B cell (primary cell): Measurements from ENCODE around the gene JAKMIP2. TPM values are rescaled to one million over a fixed set of nuclear protein-coding genes. Genes with fewer than 3 reads are reported as not detected.

Source experiments
- ATAC-seq: fragments of 200-7000 bp; cut with Tn5 transposase; one replicate; pipeline ENCODE4 v1.10.0; 2021; ENCODE audit warnings: low read depth, mild to moderate bottlenecking, moderate number of reproducible peaks, moderate library complexity
- CTCF ChIA-PET: fragments of 350-600 bp; sonication (Branson Sonifier 250); formaldehyde crosslinking; loops from one replicate; lab custom pipeline; 2021; ENCODE audit warnings: antibody characterized with exemption, inconsistent platforms; lab: Charles Lee
- POLR2A ChIA-PET: fragments of 350-600 bp; sonication (Branson Sonifier 250); formaldehyde crosslinking; loops from one replicate; lab custom pipeline; 2021; ENCODE audit warnings: antibody characterized with exemption; lab: Charles Lee
- DNase-seq: peaks from one replicate; pipeline ENCODE4 v3.0.0; 2013
- H2AFZ ChIP-seq: 2 replicates; pipeline ENCODE4 v1.6.1; 2012; ENCODE audit warnings: mild to moderate bottlenecking, low read depth, low read length; ENCODE audit not compliant: insufficient read depth, poor library complexity, severe bottlenecking
- H3K27ac ChIP-seq, 2 donors: 1 replicate in 1 of 2; 2 replicates in 1 of 2; pipeline ENCODE4 v1.5.1; 2012 to 2013; ENCODE audit warnings: low read length in 2 of 2, mild to moderate bottlenecking in 2 of 2, moderate library complexity in 1 of 2
- H3K27me3 ChIP-seq, 4 experiments: fragments of 200-600 bp in 1 of 4; sonication (generic) in 1 of 4; replicated peaks in 1 of 4; 1 replicate in 2 of 4; 2 replicates in 2 of 4; pipeline versions ENCODE4 v1.6.1 to v1.7.0; 2013 to 2016; ENCODE audit warnings: low read length in 3 of 4, mild to moderate bottlenecking in 2 of 4, mixed read lengths in 1 of 4, moderate library complexity in 1 of 4; ENCODE audit not compliant: insufficient read depth in 4 of 4, control insufficient read depth in 3 of 4; ENCODE audit errors: control extremely low read depth in 1 of 4
- H3K36me3 ChIP-seq, 2 experiments: replicated peaks in 1 of 2; 1 replicate in 1 of 2; 2 replicates in 1 of 2; pipeline versions ENCODE4 v1.6.1 to v1.7.1; 2013; ENCODE audit warnings: low read length in 1 of 2; ENCODE audit not compliant: insufficient read depth in 2 of 2, control insufficient read depth in 1 of 2; ENCODE audit errors: control extremely low read depth in 1 of 2, extremely low read depth in 1 of 2
- H3K4me1 ChIP-seq, 2 donors: fragments of 200-600 bp in 1 of 2; sonication (generic) in 1 of 2; 1 replicate in 1 of 2; 2 replicates in 1 of 2; pipeline versions ENCODE4 v1.5.1 to v1.6.1; 2013 to 2017; ENCODE audit warnings: low read length in 2 of 2; ENCODE audit not compliant: control insufficient read depth in 2 of 2, insufficient read depth in 2 of 2
- H3K4me2 ChIP-seq: replicated peaks from 2 replicates; pipeline ENCODE3; 2012; ENCODE audit warnings: mild to moderate bottlenecking, low read depth, low read length; ENCODE audit not compliant: poor library complexity, severe bottlenecking
- H3K4me3 ChIP-seq, 5 experiments: fragments of 200-600 bp in 1 of 5; sonication (generic) in 1 of 5; 1 replicate in 3 of 5; 2 replicates in 2 of 5; pipeline versions ENCODE4 v1.5.1 to v1.7.0; 2011 to 2016; ENCODE audit warnings: low read length in 4 of 5, mild to moderate bottlenecking in 4 of 5, low read depth in 2 of 5, control low read depth in 1 of 5, moderate library complexity in 1 of 5; ENCODE audit not compliant: insufficient read depth in 1 of 5; ENCODE audit errors: control extremely low read depth in 1 of 5, extremely low read depth in 1 of 5
- H3K79me2 ChIP-seq: fragments of 200-600 bp; sonication (generic); one replicate; pipeline ENCODE4 v1.6.0; 2016; ENCODE audit warnings: low read length; ENCODE audit not compliant: control insufficient read depth, insufficient read depth
- H3K9ac ChIP-seq: fragments of 200-600 bp; sonication (generic); 2 replicates; pipeline ENCODE4 v1.6.1; 2017; ENCODE audit warnings: mild to moderate bottlenecking, low read length, moderate library complexity
- H3K9me3 ChIP-seq, 3 donors: one replicate each; pipeline versions ENCODE4 v1.6.1 to v1.7.1; 2013; ENCODE audit warnings: low read length in 2 of 3; ENCODE audit not compliant: control insufficient read depth in 2 of 3, insufficient read depth in 1 of 3; ENCODE audit errors: control extremely low read depth in 1 of 3
- H4K20me1 ChIP-seq: 2 replicates; pipeline ENCODE4 v1.6.0; 2012; ENCODE audit warnings: mild to moderate bottlenecking, low read length; ENCODE audit not compliant: insufficient read depth, control insufficient read depth, poor library complexity, severe bottlenecking
- H3K27ac Mint-ChIP-seq: one replicate; pipeline ENCODE4 v1.8.0; 2021; ENCODE audit warnings: mixed read lengths
- H3K27me3 Mint-ChIP-seq: one replicate; pipeline ENCODE4 v1.8.0; 2021; ENCODE audit warnings: mixed read lengths
- H3K4me1 Mint-ChIP-seq: one replicate; pipeline ENCODE4 v1.8.0; 2021; ENCODE audit warnings: mixed read lengths
- H3K4me3 Mint-ChIP-seq: one replicate; pipeline ENCODE4 v1.8.0; 2021; ENCODE audit warnings: mixed read lengths
- H3K9me3 Mint-ChIP-seq: one replicate; pipeline ENCODE4 v1.8.0; 2022; ENCODE audit warnings: mixed read lengths; ENCODE audit not compliant: insufficient read depth
- CTCF ChIP-seq: fragments of 200-600 bp; IDR thresholded peaks from one replicate; pipeline ENCODE4 v1.8.0; 2022; ENCODE audit warnings: antibody characterized with exemption, mild to moderate bottlenecking
- EZH2 ChIP-seq: IDR thresholded peaks from 2 replicates; pipeline ENCODE4 v1.6.1; 2012; ENCODE audit warnings: borderline replicate concordance, low read depth, mild to moderate bottlenecking, moderate library complexity, low read length; ENCODE audit not compliant: insufficient read depth, poor library complexity, severe bottlenecking
- WGBS: methylation state at CpG from one replicate; pipeline ENCODE4 v1.1.5; 2013; ENCODE audit warnings: missing lambda C conversion rate; ENCODE audit not compliant: insufficient coverage; 5-methylcytosine and 5-hydroxymethylcytosine counted together
- intact Hi-C: fragments of 100-400 bp; cut with micrococcal nuclease; formaldehyde crosslinking; loops from one replicate; pipeline ENCODE4 v1.10.0; 2022
- polyA plus RNA-seq: library from polyadenylated mRNA; depleted of rRNA; stranded (reverse); fragments of >200 nt; gene quantifications from 2 replicates; pipeline ENCODE4 v1.2.3, GENCODE V29; 2012
- total RNA-seq, 2 donors: library from RNA; stranded (reverse); fragments of 120-200 nt in 1 of 2; gene quantifications; 1 replicate in 1 of 2; 2 replicates in 1 of 2; pipeline versions ENCODE4 v1.2.3 to v1.2.4, GENCODE V29; 2013 to 2022

JAKMIP2 gene
- total and polyA plus RNA-seq, 2 donors (not counting 1 experiment from before 2014, with no cell fraction given), result 0.24 to 4.1 TPM

GRCh38 chr5:147686421-147686820, 96.1 kb downstream of the JAKMIP2 start:
- H3K9me3 ChIP-seq, result no peaks in the 10 kb centered on the region
- no peak for DNase-seq
- Mint-ChIP-seq H3K9me3 (no peaks in the 10 kb centered on the region), H3K27ac (no peak overlapping the region), H3K4me3 (no peak overlapping the region), H3K4me1 (no peaks in the 10 kb centered on the region), H3K27me3 (no peaks in the 10 kb centered on the region)
- H3K79me2 ChIP-seq, result no peaks in the 10 kb centered on the region
- no peak for ATAC-seq
- no peaks in the 10 kb centered on the region for H3K4me1 ChIP-seq
- intact Hi-C loops, result no loop called here
- H4K20me1 ChIP-seq, result no peaks in the 10 kb centered on the region
- H3K27ac ChIP-seq, result no peak overlapping the region
- no peaks in the 10 kb centered on the region for H3K27me3 ChIP-seq
- H3K4me2 ChIP-seq, result no peak overlapping the region
- no peaks in the 10 kb centered on the region for H3K36me3 ChIP-seq
- no peak overlapping the region for H2AFZ ChIP-seq
- no peak overlapping the region for H3K9ac ChIP-seq
- POLR2A ChIA-PET, result no interaction called here
- TF ChIP-seq EZH2 (no peak), CTCF (no peak)
- CTCF ChIA-PET, result no interaction called here
- no CpG with 5 or more reads among the region's 2 CpGs for WGBS
- H3K4me3 ChIP-seq, result no peak overlapping the region

DNA sequence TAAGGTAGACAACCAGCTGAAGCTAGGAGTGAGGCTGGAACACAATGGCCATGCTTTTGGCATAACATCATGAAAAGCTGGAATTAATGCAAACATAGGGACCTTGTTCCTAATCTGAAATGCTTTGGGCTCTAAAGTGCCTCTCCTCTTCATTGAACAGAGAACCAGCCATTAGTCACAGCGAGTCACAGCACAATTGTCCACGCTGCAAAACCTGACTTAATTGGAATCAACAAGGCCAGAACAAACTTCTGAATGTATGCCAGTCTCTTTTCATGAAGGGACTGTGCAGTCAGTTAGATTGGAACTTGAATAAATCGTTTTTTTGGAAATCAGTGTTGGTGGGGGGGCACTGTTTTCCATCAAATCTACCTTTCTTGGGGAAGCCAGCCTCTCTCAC, 96.5 kb downstream of the JAKMIP2 start:
- 90% methylated on average over 2 of the region's 3 CpGs for WGBS
- ATAC-seq, result no peak

More for the DNA sequence above, 96.5 kb downstream of the JAKMIP2 start:
- CTCF ChIA-PET, result no interaction called here
- no peaks in the 10 kb centered on the region for H3K27me3 Mint-ChIP-seq
- Histone ChIP-seq H3K27ac (no peak overlapping the region), H3K9ac (no peak overlapping the region), H3K79me2 (no peaks in the 10 kb centered on the region), H3K4me2 (no peak overlapping the region), H3K9me3 (no peaks in the 10 kb centered on the region), H3K4me3 (no peak overlapping the region), H2AFZ (no peak overlapping the region), H3K36me3 (no peaks in the 10 kb centered on the region), H3K4me1 (no peaks in the 10 kb centered on the region), H3K27me3 (no peaks in the 10 kb centered on the region), H4K20me1 (no peaks in the 10 kb centered on the region)
- TF ChIP-seq CTCF (no peak), EZH2 (no peak)
- no peak for DNase-seq
- H3K9me3 Mint-ChIP-seq, result no peaks in the 10 kb centered on the region
- H3K4me1 Mint-ChIP-seq, result no peaks in the 10 kb centered on the region
- intact Hi-C loops, result no loop called here
- H3K4me3 Mint-ChIP-seq, result no peak overlapping the region
- H3K27ac Mint-ChIP-seq, result no peak overlapping the region
- POLR2A ChIA-PET, result no interaction called here
